Neural cell (in vitro differentiated cells): ENCODE results near the gene BSCL2. TPM values are rescaled to one million over a fixed set of nuclear protein-coding genes. Genes with fewer than 3 reads are reported as not detected.
"Not testable (repeated sequence)": the region's sequence is repeated elsewhere in the genome, so short reads cannot be mapped to it uniquely, and the experiment has no call there.

ENCODE experiments used
- H2AFZ ChIP-seq: fragments of 200-600, 300-800 bp; sonication (generic), shearing (Covaris generic); 2 replicates; pipeline ENCODE4 v1.6.0; 2014; ENCODE audit warnings: low read depth, mild to moderate bottlenecking, antibody characterized with exemption, low read length, moderate library complexity
- H3F3A ChIP-seq: fragments of 200-600 bp; shearing (Covaris generic); 2 replicates; pipeline ENCODE4 v1.6.1; 2016; ENCODE audit warnings: mild to moderate bottlenecking, moderate library complexity, mixed read lengths, antibody characterized with exemption, low read length; ENCODE audit not compliant: insufficient read depth, poor library complexity, severe bottlenecking
- H3K27ac ChIP-seq: fragments of 200-600, 300-800 bp; sonication (generic), shearing (Covaris generic); 2 replicates; pipeline ENCODE4 v1.5.1; 2014; ENCODE audit warnings: mild to moderate bottlenecking, low read length, moderate library complexity
- H3K27me3 ChIP-seq: fragments of 300-800, 200-600 bp; sonication (generic), shearing (Covaris generic); 2 replicates; pipeline ENCODE4 v1.6.0; 2014; ENCODE audit warnings: mild to moderate bottlenecking, low read depth, low read length, moderate library complexity; ENCODE audit not compliant: insufficient read depth
- H3K36me3 ChIP-seq: fragments of 300-800, 200-600 bp; sonication (generic), shearing (Covaris generic); 2 replicates; pipeline ENCODE4 v1.5.1; 2014; ENCODE audit warnings: mild to moderate bottlenecking, antibody characterized with exemption, low read length, moderate library complexity; ENCODE audit not compliant: insufficient read depth
- H3K4me2 ChIP-seq: fragments of 300-800, 200-600 bp; sonication (generic), shearing (Covaris generic); 2 replicates; pipeline ENCODE4 v1.6.0; 2014; ENCODE audit warnings: mild to moderate bottlenecking, low read length
- H3K4me3 ChIP-seq: fragments of 300-800, 200-600 bp; sonication (generic), shearing (Covaris generic); 2 replicates; pipeline ENCODE4 v1.5.1; 2014; ENCODE audit warnings: mild to moderate bottlenecking, low read length, moderate library complexity
- H3K79me2 ChIP-seq: fragments of 200-600 bp; shearing (Covaris generic); replicated peaks from 2 replicates; pipeline ENCODE4 v1.6.0; 2014; ENCODE audit warnings: mild to moderate bottlenecking, low read length, moderate library complexity; ENCODE audit not compliant: insufficient read depth
- H3K9ac ChIP-seq: fragments of 300-800, 200-600 bp; sonication (generic), shearing (Covaris generic); 2 replicates; pipeline ENCODE4 v1.6.1; 2016; ENCODE audit warnings: mild to moderate bottlenecking, low read length, mixed read lengths
- H3K9me2 ChIP-seq: fragments of 200-600 bp; shearing (Covaris generic); 2 replicates; pipeline ENCODE4 v1.6.1; 2016; ENCODE audit warnings: mild to moderate bottlenecking, low read length, mixed read lengths; ENCODE audit not compliant: insufficient read depth
- H3K9me3 ChIP-seq: fragments of 200-600, 300-800 bp; sonication (generic), shearing (Covaris generic); 2 replicates; pipeline ENCODE4 v1.6.1; 2016; ENCODE audit warnings: mild to moderate bottlenecking, mixed run types, low read length, moderate library complexity, mixed read lengths
- H4K20me1 ChIP-seq: fragments of 200-600 bp; shearing (Covaris generic); 2 replicates; pipeline ENCODE4 v1.6.1; 2016; ENCODE audit warnings: mild to moderate bottlenecking, mixed run types; ENCODE audit not compliant: insufficient read depth
- EP300 ChIP-seq: fragments of 450-650 bp; conservative IDR thresholded peaks from 2 replicates; pipeline ENCODE4 v1.6.1; 2014; ENCODE audit warnings: antibody characterized with exemption, mild to moderate bottlenecking, moderate library complexity; ENCODE audit not compliant: poor library complexity, severe bottlenecking
- EZH2 ChIP-seq: fragments of 200-600, 300-800 bp; shearing (Covaris generic), sonication (generic); IDR thresholded peaks from 2 replicates; pipeline ENCODE4 v1.6.1; 2014; ENCODE audit warnings: antibody characterized with exemption, low read length, borderline replicate concordance, mild to moderate bottlenecking; ENCODE audit not compliant: insufficient read depth, poor library complexity, severe bottlenecking
- MXI1 ChIP-seq: fragments of 450-650 bp; conservative IDR thresholded peaks from 2 replicates; pipeline ENCODE4 v1.6.1; 2014; ENCODE audit warnings: antibody characterized with exemption, mild to moderate bottlenecking; ENCODE audit not compliant: poor library complexity, severe bottlenecking
- POLR2AphosphoS5 ChIP-seq: IDR thresholded peaks from 2 replicates; pipeline ENCODE4 v1.6.1; 2012
- RAD21 ChIP-seq: fragments of 450-650 bp; conservative IDR thresholded peaks from 2 replicates; pipeline ENCODE4 v1.6.1; 2014; ENCODE audit warnings: antibody characterized with exemption, mild to moderate bottlenecking, moderate library complexity
- SMC3 ChIP-seq: fragments of 450-650 bp; conservative IDR thresholded peaks from 2 replicates; pipeline ENCODE4 v1.6.1; 2014; ENCODE audit warnings: antibody characterized with exemption, mild to moderate bottlenecking, moderate library complexity; ENCODE audit not compliant: poor library complexity
- TAF1 ChIP-seq: IDR thresholded peaks from 2 replicates; pipeline ENCODE4 v1.6.1; 2012; ENCODE audit warnings: low read depth
- polyA plus RNA-seq: library from polyadenylated mRNA; depleted of rRNA; stranded (reverse); fragments of >200 nt; gene quantifications from 2 replicates; pipeline ENCODE4 v1.2.3, GENCODE V29; 2014
- TF ChIP-seq, protein P1 (sequence below): IDR thresholded peaks from 2 replicates; pipeline ENCODE4 v1.6.1; 2012; ENCODE audit warnings: borderline replicate concordance
- TF ChIP-seq, protein P2 (sequence below): fragments of 450-650 bp; IDR thresholded peaks from 2 replicates; pipeline ENCODE4 v1.5.1; 2014; ENCODE audit warnings: antibody characterized with exemption, mild to moderate bottlenecking, moderate library complexity; ENCODE audit not compliant: poor library complexity, severe bottlenecking

The BSCL2 gene
- polyA plus RNA-seq, 1 donor from 2014 or later = 304 TPM

DNA sequence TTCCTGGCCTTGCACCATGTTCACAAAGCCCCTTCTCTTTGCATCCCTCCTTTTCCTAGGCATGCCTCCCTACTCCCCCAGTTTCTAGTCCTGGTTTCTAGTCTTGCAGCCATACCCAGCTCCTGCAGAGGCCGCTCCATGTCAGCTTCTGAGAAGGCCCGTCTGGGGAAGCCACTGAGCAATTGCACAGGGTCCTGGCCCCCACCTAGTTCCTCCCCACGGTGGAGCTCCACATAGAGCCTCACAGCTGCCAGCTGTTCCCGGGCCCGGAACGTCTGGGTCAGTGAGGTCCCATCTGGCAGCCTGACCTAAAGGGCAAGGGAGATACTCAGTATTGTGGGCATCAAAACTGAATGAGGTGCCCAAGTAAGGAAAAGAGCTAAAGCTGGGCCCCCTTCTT is 30.5 kb downstream of the BSCL2 start:
- Histone ChIP-seq H3K27me3 (no peaks in the 10 kb centered on the region), H3K4me2 (no peak overlapping the region), H3F3A (no peaks in the 10 kb centered on the region), H3K79me2 (peaks cover 8% of the 10 kb centered on the region), H4K20me1 (no peaks in the 10 kb centered on the region), H3K9me2 (no peaks in the 10 kb centered on the region), H3K27ac (no peak overlapping the region), H3K36me3 (no peaks in the 10 kb centered on the region), H3K9me3 (no peaks in the 10 kb centered on the region), H3K9ac (no peak overlapping the region), H3K4me3 (no peak overlapping the region), H2AFZ (no peak overlapping the region)
- TF ChIP-seq SMC3 = no peak
- TF ChIP-seq, protein P1, sequence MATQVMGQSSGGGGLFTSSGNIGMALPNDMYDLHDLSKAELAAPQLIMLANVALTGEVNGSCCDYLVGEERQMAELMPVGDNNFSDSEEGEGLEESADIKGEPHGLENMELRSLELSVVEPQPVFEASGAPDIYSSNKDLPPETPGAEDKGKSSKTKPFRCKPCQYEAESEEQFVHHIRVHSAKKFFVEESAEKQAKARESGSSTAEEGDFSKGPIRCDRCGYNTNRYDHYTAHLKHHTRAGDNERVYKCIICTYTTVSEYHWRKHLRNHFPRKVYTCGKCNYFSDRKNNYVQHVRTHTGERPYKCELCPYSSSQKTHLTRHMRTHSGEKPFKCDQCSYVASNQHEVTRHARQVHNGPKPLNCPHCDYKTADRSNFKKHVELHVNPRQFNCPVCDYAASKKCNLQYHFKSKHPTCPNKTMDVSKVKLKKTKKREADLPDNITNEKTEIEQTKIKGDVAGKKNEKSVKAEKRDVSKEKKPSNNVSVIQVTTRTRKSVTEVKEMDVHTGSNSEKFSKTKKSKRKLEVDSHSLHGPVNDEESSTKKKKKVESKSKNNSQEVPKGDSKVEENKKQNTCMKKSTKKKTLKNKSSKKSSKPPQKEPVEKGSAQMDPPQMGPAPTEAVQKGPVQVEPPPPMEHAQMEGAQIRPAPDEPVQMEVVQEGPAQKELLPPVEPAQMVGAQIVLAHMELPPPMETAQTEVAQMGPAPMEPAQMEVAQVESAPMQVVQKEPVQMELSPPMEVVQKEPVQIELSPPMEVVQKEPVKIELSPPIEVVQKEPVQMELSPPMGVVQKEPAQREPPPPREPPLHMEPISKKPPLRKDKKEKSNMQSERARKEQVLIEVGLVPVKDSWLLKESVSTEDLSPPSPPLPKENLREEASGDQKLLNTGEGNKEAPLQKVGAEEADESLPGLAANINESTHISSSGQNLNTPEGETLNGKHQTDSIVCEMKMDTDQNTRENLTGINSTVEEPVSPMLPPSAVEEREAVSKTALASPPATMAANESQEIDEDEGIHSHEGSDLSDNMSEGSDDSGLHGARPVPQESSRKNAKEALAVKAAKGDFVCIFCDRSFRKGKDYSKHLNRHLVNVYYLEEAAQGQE = no peak
- no peak for TF ChIP-seq POLR2AphosphoS5
- TF ChIP-seq, protein P2, sequence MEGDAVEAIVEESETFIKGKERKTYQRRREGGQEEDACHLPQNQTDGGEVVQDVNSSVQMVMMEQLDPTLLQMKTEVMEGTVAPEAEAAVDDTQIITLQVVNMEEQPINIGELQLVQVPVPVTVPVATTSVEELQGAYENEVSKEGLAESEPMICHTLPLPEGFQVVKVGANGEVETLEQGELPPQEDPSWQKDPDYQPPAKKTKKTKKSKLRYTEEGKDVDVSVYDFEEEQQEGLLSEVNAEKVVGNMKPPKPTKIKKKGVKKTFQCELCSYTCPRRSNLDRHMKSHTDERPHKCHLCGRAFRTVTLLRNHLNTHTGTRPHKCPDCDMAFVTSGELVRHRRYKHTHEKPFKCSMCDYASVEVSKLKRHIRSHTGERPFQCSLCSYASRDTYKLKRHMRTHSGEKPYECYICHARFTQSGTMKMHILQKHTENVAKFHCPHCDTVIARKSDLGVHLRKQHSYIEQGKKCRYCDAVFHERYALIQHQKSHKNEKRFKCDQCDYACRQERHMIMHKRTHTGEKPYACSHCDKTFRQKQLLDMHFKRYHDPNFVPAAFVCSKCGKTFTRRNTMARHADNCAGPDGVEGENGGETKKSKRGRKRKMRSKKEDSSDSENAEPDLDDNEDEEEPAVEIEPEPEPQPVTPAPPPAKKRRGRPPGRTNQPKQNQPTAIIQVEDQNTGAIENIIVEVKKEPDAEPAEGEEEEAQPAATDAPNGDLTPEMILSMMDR = no peak
- TF ChIP-seq RAD21 = no peak
- no peak for TF ChIP-seq TAF1
- no peak for TF ChIP-seq MXI1
- no peak for TF ChIP-seq EZH2
- no peak for TF ChIP-seq EP300

- H3K27me3 ChIP-seq, H3K4me3 ChIP-seq, H4K20me1 ChIP-seq, H3K9me2 ChIP-seq, H3K36me3 ChIP-seq, H3K27ac ChIP-seq, H3K9me3 ChIP-seq, H3K4me2 ChIP-seq, H2AFZ ChIP-seq, H3K79me2 ChIP-seq, H3F3A ChIP-seq, H3K9ac ChIP-seq: not testable (repeated sequence)
Observed at GRCh38 chr11:62675415-62675814, 31.8 kb downstream of the BSCL2 start.

GRCh38 chr11:62673196-62673525 is 34.1 kb downstream of the BSCL2 start:
- Histone ChIP-seq H3K9ac (no peak overlapping the region), H3K4me3 (no peak overlapping the region), H4K20me1 (no peaks in the 10 kb centered on the region), H3K36me3 (no peaks in the 10 kb centered on the region), H3K79me2 (peaks cover 6% of the 10 kb centered on the region), H3K9me2 (no peaks in the 10 kb centered on the region), H3K27me3 (no peaks in the 10 kb centered on the region), H3F3A (no peaks in the 10 kb centered on the region), H2AFZ (no peak overlapping the region), H3K27ac (no peak overlapping the region), H3K9me3 (no peaks in the 10 kb centered on the region), H3K4me2 (no peak overlapping the region)
- TF ChIP-seq TAF1 = no peak
- no peak for TF ChIP-seq EP300
- TF ChIP-seq MXI1 = no peak
